Hepatocyte (in vitro differentiated cells): ENCODE measurements around the gene CDON. TPM values are rescaled to one million over a fixed set of nuclear protein-coding genes. Genes with fewer than 3 reads are reported as not detected.

Experiments used
- DNase-seq: peaks from one replicate; pipeline ENCODE4 v3.0.0-alpha.2; 2016; ENCODE audit warnings: low spot score
- H2AFZ ChIP-seq: fragments of 200-600 bp; sonication (generic); 2 replicates; pipeline ENCODE4 v1.6.0; 2016; ENCODE audit warnings: antibody characterized with exemption, mild to moderate bottlenecking
- H3K27ac ChIP-seq: fragments of 200-600 bp; sonication (generic); 2 replicates; pipeline ENCODE4 v1.5.1; 2016; ENCODE audit warnings: mild to moderate bottlenecking
- H3K27me3 ChIP-seq: fragments of 200-600 bp; sonication (generic); 2 replicates; pipeline ENCODE4 v1.6.1; 2016
- H3K36me3 ChIP-seq: fragments of 200-600 bp; sonication (generic); replicated peaks from 2 replicates; pipeline ENCODE4 v1.5.1; 2016; ENCODE audit warnings: low read depth; ENCODE audit not compliant: insufficient read depth
- H3K4me1 ChIP-seq: fragments of 200-600 bp; sonication (generic); 2 replicates; pipeline ENCODE4 v1.5.1; 2016; ENCODE audit warnings: mild to moderate bottlenecking, moderate library complexity; ENCODE audit not compliant: insufficient read depth
- H3K4me2 ChIP-seq: fragments of 200-600 bp; sonication (generic); 2 replicates; pipeline ENCODE4 v1.6.0; 2016
- H3K4me3 ChIP-seq: fragments of 200-600 bp; sonication (generic); 2 replicates; pipeline ENCODE4 v1.5.1; 2016; ENCODE audit warnings: mild to moderate bottlenecking
- H3K79me2 ChIP-seq: fragments of 200-600 bp; sonication (generic); 2 replicates; pipeline ENCODE4 v1.6.0; 2017; ENCODE audit warnings: mild to moderate bottlenecking
- H3K9me2 ChIP-seq: fragments of 200-600 bp; sonication (generic); replicated peaks from 2 replicates; pipeline ENCODE4 v1.6.0; 2017; ENCODE audit warnings: mild to moderate bottlenecking; ENCODE audit not compliant: insufficient read depth
- H3K9me3 ChIP-seq: fragments of 200-600 bp; sonication (generic); 2 replicates; pipeline ENCODE4 v1.5.1; 2016; ENCODE audit warnings: low read depth, mild to moderate bottlenecking
- H4K20me1 ChIP-seq: fragments of 200-600 bp; sonication (generic); 2 replicates; pipeline ENCODE4 v1.6.0; 2016; ENCODE audit warnings: mild to moderate bottlenecking; ENCODE audit not compliant: insufficient read depth, poor library complexity, severe bottlenecking
- CTCF ChIP-seq: fragments of 200-600 bp; sonication (generic); IDR thresholded peaks from 2 replicates; pipeline ENCODE4 v1.5.1; 2016; ENCODE audit warnings: antibody characterized with exemption, mild to moderate bottlenecking; ENCODE audit not compliant: poor library complexity
- EZH2 ChIP-seq: fragments of 200-600 bp; sonication (generic); IDR thresholded peaks from 2 replicates; pipeline ENCODE4 v1.6.1; 2016; ENCODE audit warnings: antibody characterized with exemption, mild to moderate bottlenecking, borderline replicate concordance
- EZH2phosphoT487 ChIP-seq: fragments of 200-600 bp; sonication (generic); IDR thresholded peaks from one replicate; pipeline ENCODE4 v1.6.1; 2018; ENCODE audit warnings: antibody characterized with exemption, mild to moderate bottlenecking, low read depth, moderate library complexity; ENCODE audit not compliant: unreplicated experiment, severe bottlenecking
- WGBS: methylation state at CpG from one replicate; pipeline ENCODE4 v1.1.6; 2016; ENCODE audit warnings: low lambda C conversion rate; ENCODE audit errors: missing lambda C conversion rate; 5-methylcytosine and 5-hydroxymethylcytosine counted together
- polyA plus RNA-seq: library from polyadenylated mRNA; unstranded; fragments of >200 nt; fragmentation: Nextera tagmentation; extraction: Ambion mirVana; gene quantifications from 2 replicates; pipeline ENCODE4 v1.2.1, GENCODE V29; 2016
- total RNA-seq: library from RNA; depleted of rRNA; stranded (reverse); fragments of >200 nt; gene quantifications from 2 replicates; pipeline ENCODE4 v1.2.3, GENCODE V29; 2014

The CDON gene
- total and polyA plus RNA-seq, 2 experiments from 2014 or later = 17.5 to 41.9 TPM

DNA sequence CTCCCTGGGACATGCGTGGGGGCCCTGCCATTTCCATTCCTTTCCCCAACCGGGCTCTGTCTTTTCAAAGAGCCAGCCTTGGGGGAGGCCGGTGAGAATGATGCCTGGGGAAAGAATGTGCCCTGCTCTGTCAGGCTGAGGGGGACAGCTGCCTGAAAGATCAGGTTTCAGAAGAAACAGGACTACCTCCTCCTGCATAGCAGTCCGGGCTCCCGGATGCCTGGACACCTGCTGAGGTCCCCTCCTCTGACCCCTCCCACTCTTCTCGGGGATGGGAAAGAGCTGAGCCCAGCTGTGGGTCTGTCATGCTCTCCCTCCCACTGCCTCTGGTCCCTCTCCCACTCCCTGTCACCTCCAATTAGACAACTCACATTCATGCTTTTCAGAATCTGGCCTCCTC, 41.8 kb upstream of the CDON start:
- Histone ChIP-seq H3K27ac (no peak overlapping the region), H3K9me2 (no peaks in the 10 kb centered on the region), H2AFZ (no peak overlapping the region), H3K4me2 (no peak overlapping the region), H3K36me3 (no peaks in the 10 kb centered on the region), H3K9me3 (no peaks in the 10 kb centered on the region), H3K4me3 (no peak overlapping the region), H3K27me3 (no peaks in the 10 kb centered on the region), H4K20me1 (no peaks in the 10 kb centered on the region), H3K4me1 (peaks cover 13% of the 10 kb centered on the region), H3K79me2 (no peaks in the 10 kb centered on the region)
- no peak for TF ChIP-seq CTCF
- WGBS = 35% methylated on average over 6 of the region's 6 CpGs
- DNase-seq = no peak

DNA sequence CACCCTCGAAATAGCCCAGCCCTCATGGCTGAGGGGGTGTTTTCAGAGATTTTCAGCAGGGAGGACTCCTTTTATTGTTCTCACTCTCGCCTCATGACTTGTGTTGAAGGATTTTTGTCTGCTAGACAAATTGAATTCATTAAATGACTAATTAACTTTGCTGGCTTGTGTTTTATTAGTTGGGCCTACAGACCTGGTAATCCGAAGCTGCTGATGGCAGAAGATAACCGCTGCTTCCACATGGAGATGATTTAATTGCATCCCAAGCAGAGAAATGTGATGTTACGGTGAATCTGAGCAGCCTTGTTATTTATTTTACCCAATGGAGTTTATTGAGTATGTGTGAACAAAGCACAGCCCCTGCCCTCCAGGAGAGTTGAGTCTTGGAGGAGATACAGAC, 40.5 kb upstream of the CDON start:
- H3K27ac ChIP-seq = no peak overlapping the region
- no peak overlapping the region for H2AFZ ChIP-seq
- no peak for DNase-seq
- H3K4me2 ChIP-seq = no peak overlapping the region
- TF ChIP-seq EZH2 = no peak
- H3K4me1 ChIP-seq = peaks cover 18% of the 10 kb centered on the region
- no peaks in the 10 kb centered on the region for H3K9me2 ChIP-seq
- 92% methylated on average over 5 of the region's 5 CpGs for WGBS
- H3K27me3 ChIP-seq = no peaks in the 10 kb centered on the region
- no peaks in the 10 kb centered on the region for H3K36me3 ChIP-seq
- no peaks in the 10 kb centered on the region for H3K79me2 ChIP-seq
- no peaks in the 10 kb centered on the region for H4K20me1 ChIP-seq
- no peaks in the 10 kb centered on the region for H3K9me3 ChIP-seq
- no peak overlapping the region for H3K4me3 ChIP-seq

- 46% methylated on average over 7 of the region's 7 CpGs for WGBS
- Histone ChIP-seq H3K4me1 (peaks cover 20% of the 10 kb centered on the region), H3K79me2 (no peaks in the 10 kb centered on the region), H2AFZ (peak overlapping the region; percentile 8), H3K27ac (peak overlapping the region; percentile 4), H3K9me3 (no peaks in the 10 kb centered on the region), H4K20me1 (no peaks in the 10 kb centered on the region), H3K27me3 (no peaks in the 10 kb centered on the region), H3K4me2 (no peak overlapping the region), H3K36me3 (no peaks in the 10 kb centered on the region), H3K9me2 (no peaks in the 10 kb centered on the region), H3K4me3 (no peak overlapping the region)
- DNase-seq = peak; percentile 58
- TF ChIP-seq EZH2 (no peak), EZH2phosphoT487 (no peak), CTCF (no peak)
Measured at GRCh38 chr11:126102436-126102981, 39.8 kb upstream of the CDON start.

DNA sequence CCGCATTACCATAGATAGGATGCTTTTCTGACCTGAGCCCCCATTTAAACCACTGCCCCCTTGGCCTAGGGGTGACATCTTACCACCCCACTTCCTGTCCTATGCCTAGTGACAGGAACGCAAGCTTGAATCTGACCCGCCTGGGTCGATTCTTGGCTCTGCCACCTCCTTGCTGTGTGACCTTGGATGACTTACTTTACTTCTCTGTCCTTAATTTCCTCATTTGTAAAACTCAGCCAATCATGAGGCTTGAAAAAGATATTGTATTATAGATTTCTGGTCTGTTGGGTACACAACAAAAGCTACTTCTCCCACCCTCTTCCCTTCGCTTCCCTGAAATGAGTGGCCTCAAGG, 39.2 kb upstream of the CDON start:
- Histone ChIP-seq H3K4me3 (no peak overlapping the region), H3K27me3 (no peaks in the 10 kb centered on the region), H3K4me1 (peaks cover 20% of the 10 kb centered on the region), H4K20me1 (no peaks in the 10 kb centered on the region), H2AFZ (no peak overlapping the region), H3K9me2 (no peaks in the 10 kb centered on the region), H3K4me2 (no peak overlapping the region), H3K79me2 (no peaks in the 10 kb centered on the region), H3K36me3 (no peaks in the 10 kb centered on the region), H3K27ac (peak overlapping the region; percentile 4), H3K9me3 (no peaks in the 10 kb centered on the region)
- no peak for TF ChIP-seq EZH2phosphoT487
- TF ChIP-seq EZH2 = no peak
- TF ChIP-seq CTCF = no peak
- WGBS = 75% methylated on average over 5 of the region's 5 CpGs
- no peak for DNase-seq
